Nucleus accumbens (tissue), 56 donors: ENCODE data around the gene TMSB15A.
"Not testable (repeated sequence)": the region's sequence is repeated elsewhere in the genome, so short reads cannot be mapped to it uniquely, and the experiment has no call there.

Experiments
- DNase-seq, 56 donors: peaks; one replicate each; lab custom pipeline; 2025; lab: John Stamatoyannopoulos, UW

Gene TMSB15A

DNA sequence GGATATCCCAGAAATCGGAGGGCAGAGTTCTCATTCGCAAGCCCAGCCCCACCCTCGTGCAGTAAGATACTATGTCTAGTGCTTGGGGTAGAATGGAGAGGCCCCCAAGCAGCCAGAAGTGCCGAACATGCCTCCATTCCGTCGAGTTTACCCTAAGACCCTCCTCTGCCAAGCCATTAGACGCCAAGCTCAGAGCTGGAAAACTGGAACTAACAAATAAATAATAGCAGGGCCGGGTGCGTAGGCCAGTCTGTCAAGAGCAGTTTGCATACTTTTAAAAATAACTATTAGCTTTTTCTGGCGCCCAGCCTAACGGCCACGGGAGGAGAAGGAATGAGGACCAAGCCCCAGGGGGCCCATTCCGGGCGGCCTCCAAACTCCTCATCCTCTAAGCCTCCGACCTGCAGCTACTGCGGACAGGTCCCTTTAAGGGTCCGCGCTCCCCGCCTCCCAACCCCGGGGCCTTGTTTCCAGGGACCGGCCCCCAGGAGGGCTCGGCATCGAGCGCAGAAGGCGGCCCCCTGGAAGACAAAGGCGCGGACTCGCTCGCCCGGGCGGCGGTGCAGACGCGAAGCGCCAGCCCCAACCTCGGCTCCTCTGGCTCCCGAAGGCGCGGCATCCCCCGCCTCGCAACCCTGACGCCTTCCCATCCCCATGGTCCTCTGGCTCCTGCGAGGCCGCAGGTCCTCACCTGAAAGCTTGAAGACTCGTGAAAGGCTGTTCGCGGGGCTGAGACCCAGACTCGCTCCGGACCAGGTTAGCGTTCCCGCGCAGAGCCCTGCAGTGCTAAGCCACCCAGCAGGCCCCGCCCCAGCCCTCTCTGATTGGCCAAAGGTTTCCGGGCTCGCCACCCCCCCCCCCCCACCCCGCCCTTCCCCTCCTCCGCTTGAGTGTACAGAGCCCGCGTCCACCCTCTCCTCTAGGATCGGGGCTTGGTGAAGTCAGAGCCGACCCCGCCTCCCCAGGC, at the start of gene TMSB15A:
Gene TMSB15A (minus strand): TSS at position 765 of the 967 bp plus-strand sequence.
- DNase-seq: peak in 46 of 56 donors; percentile 2 to 62 (median 24)

DNA sequence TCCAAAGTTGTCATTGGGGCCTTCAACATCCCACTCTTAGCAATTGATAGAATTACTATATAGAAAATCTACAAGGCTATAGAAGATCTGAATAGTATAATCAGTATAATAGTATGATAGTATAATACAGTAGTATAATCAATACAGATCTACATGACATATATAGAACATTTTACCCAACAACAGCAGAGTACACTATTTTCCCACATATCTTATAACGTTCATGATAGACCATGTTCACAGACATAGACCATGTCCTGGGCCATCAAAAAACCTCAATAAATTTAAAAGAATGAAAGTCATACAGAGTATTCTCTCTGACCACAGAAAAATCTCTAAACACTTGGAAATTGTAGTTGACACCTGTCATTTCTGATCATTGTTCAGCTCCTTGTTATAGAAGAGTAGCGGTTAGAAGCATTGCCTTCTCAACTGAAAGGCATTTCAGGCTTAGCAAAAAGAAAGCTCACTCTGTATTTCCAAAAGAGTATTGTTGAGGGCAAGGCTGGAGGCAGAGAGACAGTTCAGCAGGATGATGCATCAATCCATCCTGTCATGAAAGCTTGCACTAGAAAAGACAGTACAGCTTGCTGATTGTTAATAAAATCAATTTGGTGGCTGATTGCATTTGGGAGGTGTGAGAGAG, 44.0 kb upstream of the TMSB15A start:
- DNase-seq: no peak

DNA sequence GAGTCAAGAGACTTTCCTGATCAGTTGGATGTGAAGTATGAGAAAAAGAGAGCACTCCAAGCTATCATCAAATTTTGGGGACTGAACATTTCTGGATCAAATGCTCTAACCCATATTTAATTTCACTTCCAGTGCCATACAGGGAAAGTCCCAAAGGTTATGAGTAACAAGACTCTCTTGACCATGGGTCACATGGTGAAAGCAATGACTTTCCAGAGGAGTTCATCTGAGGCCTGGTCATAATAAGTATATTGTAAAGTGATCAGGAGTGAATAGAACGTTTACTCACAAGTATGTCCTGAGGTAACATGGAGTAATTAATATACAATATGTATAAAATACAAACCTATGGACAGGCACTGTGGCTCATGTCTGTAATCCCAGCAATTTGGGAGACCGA, 42.1 kb upstream of the TMSB15A start:
- DNase-seq: no peak

DNA sequence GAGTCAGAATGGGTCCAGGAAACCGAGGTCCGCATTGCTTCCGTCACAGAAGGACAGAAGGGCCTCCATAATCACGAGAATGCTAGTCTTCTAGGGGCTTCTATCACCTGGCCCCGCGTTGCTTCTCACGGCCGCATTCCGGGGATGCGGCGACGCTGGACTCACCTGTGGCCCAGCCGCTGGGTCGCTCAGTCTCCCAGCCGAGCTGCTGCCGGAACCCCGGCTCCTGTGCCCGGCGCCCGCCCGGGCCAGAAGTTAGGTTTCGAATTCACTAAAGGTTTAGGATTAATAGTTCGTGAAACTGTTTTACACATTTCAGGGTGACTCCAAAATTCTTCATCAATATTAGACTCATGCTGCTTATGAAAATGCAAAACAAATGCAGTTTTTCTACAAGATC, 31.7 kb upstream of the TMSB15A start:
- no peak for DNase-seq

DNA sequence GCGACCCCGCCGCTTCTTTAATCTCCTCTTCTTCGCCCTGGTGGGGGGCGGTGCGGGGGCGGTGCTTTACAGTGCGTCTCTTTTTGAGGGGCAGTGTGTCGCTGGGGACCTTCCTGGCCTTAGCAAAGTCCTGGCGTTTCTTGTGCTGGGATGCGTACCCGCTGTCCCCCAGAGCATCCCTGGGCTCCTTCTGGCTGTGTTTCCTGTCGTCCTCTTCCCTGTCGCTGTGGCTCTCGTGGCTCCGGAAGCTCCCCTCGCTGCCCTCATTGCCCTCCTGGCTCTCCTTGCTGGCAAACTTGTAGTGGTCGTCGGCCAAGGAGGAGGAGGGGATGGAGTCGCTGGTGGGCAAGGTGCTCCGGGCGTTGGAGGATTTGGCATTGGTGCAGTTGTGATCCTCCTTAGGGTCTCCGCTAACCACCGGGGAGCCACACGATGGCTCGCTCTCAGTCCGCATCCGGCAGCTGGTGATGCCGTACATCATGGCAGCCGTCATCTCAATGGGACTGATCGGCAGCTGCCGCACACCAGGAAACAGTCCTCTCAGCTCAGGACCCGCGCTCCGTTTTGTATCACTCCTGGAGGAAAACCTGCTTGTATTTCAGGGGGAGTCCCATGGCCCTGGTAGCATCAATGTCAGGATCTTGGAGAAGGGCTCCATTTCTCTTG, 30.4 kb upstream of the TMSB15A start:
- DNase-seq: peak in 6 of 56 donors; percentile 0 to 2 (median 0)

DNA sequence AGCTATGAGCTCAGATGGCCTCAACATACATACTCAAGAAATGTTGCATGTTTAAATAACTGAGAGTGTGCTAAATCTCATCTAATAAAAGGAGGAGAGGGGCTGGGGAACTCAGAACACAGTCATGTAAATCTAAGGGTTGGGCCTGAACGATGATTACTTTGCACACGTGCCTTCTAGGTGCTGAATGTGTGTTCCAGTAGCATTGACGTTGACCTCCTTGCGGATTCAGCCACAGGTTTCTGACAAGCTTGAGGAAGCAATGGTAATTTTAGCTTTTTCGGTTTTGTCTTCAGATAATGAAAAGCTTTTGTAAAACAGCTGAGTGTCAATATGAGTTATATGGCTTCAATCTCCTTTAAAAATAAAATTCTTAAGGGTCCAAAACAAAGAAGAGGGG, 29.6 kb upstream of the TMSB15A start:
- not testable (repeated sequence) for DNase-seq

DNA sequence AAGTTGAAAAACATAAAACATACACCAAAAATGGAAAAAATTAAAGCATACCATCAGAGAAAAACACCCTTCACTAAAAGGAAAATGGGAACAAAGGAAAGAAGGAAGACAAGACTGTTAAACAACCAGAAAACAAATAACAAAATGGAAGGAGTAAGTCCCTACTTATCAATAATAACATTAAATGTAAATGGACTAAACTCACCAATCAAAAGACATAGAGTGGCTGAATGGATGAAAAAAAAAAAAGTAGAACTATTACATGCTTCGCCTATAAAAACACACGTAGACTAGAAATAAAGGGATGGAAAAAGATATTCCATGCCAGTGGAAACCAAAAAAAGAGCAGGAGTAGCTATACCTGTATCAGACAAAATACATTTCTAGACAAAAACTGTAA, 19.4 kb upstream of the TMSB15A start:
- DNase-seq: no peak

DNA sequence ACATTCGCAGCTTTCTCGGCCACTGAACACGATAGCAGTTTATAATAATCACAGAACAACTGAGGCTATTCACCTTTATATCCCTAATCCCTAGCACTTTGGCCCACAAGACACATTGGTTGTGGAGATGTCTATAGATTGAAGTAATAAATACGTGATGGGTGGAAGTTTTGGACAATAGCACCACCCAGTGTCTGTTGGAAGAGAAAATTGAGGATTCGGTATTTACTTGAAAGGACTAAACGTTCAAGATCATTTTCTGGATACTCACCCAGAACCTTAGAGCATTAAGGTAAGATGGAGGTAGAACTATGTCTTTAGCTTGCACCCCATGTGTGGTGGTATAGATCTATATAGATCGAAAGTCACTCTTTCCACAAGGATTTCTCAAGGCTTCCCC, 787 bp upstream of the TMSB15A start:
- peak in 1 of 56 donors; percentile 0 for DNase-seq

DNA sequence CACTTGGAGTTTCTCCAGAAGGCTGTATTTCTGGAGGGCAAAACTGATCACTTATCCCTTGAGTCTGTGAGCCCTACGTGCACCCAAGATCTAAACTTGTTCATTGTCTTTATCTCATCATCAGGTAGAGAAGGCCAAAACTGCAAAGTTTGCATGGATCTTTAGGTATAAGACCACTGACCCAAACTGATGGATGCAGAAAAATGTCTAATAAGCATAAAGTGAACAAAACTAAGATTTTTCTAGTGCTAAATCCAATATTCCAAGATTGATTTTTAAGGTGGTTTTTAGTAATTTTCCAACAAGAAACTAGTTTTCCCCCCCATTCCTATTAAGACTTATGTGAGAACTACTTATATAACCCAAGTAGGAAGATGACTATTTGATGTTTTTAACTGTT, 2.0 kb downstream of the TMSB15A start:
- no peak for DNase-seq

DNA sequence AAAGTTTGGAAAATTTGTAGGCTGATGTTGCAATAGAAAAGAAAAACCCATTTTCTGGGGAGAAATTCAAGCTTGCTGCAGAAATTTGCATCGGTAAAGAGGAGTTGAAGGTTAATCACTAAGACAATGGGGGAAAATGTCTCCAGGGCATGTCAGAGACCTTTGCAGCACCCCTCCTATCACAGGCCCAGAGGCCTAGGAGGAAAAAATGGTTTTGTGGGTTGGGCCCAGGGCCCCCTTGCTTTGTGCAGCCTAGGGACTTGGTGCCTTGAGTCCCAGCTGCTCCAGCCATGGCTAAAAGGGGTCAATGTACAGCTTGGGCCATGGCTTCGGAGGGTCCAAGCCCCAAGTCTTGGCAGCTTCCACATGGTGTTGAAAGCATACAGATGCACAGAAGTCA, 17.8 kb downstream of the TMSB15A start:
- no peak for DNase-seq

DNA sequence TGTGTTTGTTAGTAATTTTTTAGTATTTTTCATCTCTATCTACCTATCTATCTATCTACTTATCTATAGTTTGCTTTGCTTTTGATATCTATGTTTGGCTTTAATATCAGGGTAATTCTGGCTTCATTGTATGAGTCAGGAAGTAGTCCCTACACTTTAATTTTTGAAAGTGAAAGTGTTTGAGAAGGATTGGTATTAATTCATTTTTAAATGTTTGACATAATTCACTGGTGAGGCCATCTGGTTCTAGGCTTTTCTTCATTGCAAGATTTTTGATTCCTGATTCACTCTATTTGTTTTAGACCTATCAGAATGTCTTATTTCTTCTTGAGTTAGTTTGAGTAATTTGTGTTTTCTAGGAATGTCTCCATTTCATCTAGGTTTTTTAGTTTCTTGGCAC, 24.8 kb downstream of the TMSB15A start:
- no peak for DNase-seq

DNA sequence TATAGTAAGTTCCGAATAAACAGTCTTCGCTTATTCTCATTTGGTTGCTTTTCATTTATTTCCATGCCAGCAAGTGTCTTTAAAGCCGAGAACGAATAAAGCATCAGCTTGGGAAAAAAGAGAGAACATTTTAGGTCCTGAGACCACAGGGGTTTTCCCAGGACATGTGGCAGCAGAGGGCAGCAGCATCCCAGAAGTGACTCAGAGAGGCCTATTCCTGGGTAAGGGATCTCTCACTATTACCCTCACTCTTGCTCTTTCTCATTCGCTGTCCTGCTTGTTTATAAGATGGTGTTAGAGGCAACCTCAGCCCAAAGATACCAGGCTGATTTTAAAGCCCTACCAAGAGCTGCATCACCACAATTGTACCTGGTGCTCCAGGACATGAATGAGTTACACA, 37.8 kb downstream of the TMSB15A start:
- DNase-seq: not testable (repeated sequence)

DNA sequence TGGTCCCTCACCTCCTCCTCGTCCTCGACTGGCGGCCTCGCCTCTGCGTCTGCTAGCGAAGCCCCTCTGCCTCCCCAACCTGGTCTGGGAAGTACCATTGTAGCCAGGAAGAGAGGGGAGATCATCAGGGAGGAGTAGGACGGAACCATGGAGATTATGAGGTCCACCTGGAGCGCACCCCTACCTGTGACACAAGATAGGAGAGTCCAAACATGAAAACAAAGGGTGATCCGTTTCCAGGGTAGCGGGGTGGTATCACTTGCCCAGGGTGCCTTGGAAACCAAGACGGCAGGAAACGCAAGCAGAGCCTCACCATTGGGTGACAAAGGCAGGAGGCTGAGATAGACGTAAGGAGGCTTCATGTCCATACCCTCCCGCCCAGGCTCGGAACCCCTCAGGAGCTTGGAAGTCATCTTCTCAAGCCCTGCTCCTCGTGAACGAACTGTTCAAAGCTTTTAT, 44.7 kb downstream of the TMSB15A start, which contains the start of gene TCP11X2:
Gene TCP11X2 (minus strand): TSS at position 51 of the 459 bp plus-strand sequence.
- not testable (repeated sequence) for DNase-seq

DNA sequence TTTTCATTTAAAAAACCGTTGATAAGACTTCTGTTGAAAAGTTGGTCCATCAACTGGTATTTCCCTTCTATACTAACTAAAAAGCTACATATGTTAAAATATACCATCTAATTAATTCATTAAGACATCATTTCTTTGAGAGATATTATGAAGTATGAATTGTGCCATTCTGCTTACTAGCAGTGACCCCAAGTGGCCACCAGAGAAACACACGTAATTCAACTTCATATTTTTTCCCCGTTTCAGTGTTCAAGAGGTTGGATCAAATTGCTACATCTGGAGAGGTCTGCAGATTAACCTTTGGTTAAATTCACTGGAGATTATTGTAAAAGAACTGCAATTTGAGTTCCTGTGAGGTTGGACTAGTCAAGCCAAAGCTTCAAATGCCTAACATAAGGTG, 46.3 kb downstream of the TMSB15A start:
- DNase-seq: not testable (repeated sequence)
